NK-92 (cell line): ENCODE measurements around the gene SLC16A6.
A peak's percentile ranks its signal among the peaks of the same experiment; 100 is the strongest.
"Not testable (repeated sequence)": the region's sequence is repeated elsewhere in the genome, so short reads cannot be mapped to it uniquely, and the experiment has no call there.

Experiments used
- DNase-seq: peaks from one replicate; lab custom pipeline; 2025; ENCODE audit not compliant: unreplicated experiment; lab: John Stamatoyannopoulos, UW

The SLC16A6 gene

DNA sequence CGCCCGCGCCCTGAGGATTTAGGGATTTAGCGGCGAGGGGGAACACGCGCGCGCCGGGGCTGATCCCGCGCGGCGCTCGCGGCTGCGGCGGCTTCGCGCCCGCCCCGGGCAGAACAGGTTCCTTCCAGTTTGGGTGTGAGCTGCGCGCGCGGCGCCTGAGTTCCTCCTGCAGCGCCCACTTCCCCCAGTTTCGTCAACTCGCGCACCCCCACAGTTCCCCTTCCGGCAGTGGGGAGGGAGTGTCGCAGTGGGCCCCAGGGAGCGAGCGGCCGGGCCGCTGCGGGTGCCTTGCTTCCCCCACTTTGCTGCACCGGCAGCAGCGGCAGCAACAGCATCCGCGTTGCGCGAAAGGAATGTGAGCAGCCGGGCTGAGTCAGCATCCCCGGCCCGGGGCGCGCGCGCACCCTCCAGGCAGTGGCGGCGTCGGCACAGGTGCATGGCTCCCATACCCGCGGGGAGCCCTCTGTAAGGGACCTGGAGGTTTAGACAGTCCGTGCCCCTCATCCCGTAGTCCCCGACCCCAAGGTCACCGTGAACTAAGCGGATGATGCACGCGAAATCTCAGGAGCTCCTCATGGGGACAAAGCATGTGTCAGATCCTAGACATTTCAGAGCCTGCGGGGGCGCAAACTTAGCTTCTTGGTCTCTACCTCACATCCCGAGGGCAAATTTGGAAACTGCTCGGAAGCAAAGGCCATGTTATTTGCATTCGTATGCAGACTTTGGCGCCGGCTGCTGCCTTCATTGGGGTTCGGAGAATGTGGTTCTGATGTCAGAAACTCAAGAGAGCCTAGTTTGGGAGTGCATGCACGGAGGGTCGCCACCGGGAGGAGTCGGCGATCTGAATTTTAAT lies 1.1 kb upstream of the SLC16A6 start:
- peak; percentile 84 for DNase-seq

DNA sequence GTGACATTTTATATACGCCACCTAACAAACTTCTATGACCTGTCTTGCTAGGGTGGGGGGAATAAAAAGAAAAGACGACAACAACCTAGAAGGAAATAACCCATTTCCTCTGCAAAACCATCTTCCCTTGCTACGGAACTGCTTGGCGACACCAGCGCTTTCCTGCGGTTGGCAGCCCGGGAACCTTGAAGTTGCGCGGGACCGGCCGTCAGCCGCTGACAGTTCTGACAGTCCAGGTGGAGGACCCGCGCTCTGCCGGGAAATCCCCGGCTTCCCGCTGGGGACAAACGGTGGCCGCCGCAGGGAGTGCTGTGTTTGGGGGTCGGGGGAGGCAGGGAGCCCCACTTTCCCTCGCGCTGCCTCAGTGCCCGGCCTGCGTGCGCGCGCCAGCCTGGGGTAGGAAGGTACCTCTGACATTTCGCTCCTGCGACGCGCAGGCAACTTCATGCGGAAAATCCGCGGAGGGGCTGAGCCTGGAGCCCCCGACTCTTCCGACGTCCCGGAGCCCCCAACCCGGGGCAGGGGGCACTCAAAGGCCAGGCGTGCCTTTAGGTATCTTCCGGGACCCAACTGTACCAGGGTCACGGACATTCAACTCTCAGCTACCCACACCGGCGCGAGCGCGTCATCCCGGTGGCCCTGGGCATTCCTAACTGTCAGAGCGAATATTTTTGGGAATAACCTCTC lies 516 bp downstream of the SLC16A6 start:
- no peak for DNase-seq

DNA sequence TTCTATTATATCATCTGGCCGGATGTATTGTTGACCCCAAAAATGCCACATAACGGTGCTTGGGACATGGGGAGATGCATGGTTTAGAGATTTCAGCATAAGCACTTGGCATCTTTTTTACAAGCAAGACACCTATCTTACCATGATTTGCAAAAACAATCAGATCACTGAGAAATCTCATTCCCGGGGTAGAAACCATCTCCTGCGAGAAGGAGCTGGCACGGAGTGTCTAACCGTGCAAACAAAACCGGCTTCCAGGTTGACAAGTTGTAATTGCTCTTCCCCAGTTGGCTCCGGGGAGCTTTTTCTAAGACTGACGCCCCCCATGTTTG lies 1.0 kb downstream of the SLC16A6 start:
- no peak for DNase-seq

DNA sequence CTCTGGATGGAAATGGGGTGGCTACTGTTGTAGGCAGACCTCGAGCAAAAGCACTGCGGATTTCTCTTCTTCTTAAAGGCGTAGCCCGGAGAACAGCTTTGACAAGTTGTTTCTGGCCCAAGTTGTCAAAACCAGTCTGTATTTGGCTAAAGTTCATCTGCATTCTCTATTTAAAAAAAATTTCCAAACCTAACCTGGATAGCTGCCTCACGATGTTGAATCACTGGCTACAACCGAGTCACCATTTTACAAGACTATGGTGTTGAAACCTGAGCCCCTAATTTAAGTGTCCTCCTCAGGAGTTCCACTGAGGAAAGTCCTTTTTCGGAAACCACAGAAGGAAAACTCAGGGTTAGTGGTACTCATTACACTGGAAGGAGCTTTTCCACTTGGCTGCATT lies 1.5 kb downstream of the SLC16A6 start:
- no peak for DNase-seq

DNA sequence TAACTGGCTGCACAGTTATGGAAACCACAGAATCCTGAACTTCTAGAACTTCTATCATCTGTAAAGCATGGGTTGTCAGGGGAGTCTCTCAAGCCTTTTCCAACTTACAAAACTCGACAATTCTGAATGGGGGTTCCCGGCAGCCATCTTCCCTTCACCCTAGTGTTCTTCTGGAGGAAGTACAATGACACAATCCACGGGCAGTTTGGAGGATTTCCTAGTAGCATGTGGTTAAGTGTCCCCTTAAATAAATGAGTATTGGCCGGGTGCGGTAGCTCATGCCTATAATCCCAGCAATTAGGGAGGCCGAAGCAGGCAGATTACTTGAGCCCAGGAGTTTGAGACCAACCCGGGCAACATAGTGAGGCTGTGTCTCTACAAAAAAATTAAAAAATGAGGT lies 2.1 kb downstream of the SLC16A6 start:
- DNase-seq, result no peak

DNA sequence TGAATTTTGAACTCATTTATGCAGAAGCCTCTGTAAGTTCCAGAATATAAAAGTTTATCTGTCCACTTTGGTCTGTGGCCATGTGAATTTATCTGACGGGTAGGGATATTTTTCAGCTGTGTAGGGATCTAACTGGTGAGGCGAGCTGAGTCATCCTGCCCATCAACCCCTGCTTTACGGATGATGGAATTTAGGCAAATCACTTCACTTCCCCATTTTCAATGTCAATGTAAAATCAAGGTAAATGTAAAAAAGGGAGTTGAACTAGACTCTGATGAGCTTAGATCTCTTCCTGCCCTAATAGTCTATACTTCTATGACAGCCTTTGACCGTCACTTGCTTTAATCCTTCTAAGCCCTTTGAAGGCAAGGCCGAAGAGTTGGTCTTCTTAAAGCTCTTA lies 2.6 kb downstream of the SLC16A6 start:
- no peak for DNase-seq

DNA sequence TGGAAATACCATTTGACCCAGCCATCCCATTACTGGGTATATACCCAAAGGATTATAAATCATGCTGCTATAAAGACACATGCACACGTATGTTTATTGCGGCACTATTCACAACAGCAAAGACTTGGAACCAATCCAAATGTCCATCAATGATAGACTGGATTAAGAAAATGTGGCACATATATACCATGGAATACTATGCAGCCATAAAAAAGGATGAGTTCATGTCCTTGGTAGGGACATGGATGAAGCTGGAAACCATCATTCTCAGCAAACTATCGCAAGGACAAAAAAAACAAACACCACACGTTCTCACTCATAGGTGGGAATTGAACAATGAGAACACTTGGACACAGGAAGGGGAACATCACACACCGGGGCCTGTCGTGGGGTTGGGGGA lies 9.0 kb downstream of the SLC16A6 start:
- not testable (repeated sequence) for DNase-seq

DNA sequence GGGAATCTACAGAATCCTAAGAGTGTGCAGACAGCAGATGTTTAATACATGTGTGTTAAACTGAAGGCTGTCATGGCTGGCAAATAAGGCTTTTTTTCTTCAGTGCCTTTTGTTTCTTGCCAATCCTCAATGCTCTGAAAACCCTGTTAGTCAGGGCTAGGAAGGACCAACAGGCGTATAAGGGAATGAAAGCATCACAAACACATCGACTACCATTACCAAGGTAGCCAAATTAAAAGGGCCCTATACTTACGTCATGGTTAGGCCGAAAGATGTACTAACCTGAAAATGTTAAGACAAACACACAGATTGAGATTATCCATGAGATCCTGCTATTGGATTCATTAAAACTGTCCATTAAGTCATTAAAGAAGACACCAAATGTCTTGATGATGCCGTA lies 13.1 kb downstream of the SLC16A6 start:
- DNase-seq, result no peak

DNA sequence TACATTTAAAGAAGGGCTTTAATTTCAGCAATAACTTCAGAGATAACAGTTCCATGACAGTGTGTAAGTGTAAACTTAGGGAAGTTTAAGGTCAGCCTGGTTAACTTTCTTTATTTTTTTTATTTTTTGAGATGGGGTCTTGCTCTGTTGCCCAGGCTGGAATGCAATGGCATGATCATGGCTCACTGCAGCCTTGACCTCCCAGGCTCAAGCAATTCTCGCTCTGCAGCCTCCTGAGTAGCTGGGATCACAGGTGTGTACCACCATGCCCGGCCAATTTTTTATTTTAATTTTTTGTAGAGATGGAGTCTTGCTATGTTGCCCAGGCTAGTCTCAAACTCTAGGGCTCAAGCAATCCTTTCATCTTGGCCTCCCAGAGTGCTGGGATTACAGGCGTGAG lies 14.6 kb downstream of the SLC16A6 start:
- DNase-seq, result not testable (repeated sequence)

DNA sequence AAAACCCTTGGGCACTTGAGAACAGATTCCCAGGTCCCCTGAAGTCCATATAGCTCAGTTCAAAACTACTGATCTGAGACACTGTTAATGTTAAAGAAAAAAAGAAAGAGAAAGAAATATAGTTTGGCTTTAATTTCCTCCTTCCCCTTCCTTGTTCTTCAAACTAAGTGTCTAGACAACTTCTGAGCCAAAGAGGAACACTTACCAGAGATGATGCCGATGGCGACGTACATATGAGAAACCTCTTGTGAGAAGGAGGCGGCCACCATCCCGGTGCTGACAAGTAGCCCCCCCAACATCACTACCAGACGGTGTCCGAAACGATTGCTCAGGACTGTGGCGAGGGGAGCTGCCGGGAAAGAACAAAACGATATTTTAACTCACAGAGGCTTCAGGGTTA lies 17.2 kb downstream of the SLC16A6 start:
- no peak for DNase-seq

DNA sequence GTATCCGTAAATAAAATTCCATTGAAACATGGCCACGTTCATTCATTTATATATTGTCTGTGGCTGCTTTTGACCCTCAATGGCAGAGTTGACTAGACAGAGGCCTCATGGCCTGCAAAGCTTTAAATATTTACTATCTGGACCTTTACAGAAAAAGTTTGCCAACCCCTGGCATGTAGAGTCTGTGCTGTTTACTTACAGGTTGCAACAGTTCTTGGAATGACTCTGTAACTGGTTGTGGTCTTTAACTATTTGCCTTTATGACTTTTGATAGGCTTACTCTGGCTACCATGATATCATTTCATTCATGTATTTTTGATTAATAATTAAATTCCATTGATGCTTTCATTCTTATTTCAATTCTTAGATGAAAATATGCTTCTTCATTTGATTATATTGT lies 25.1 kb downstream of the SLC16A6 start:
- DNase-seq, result not testable (repeated sequence)

DNA sequence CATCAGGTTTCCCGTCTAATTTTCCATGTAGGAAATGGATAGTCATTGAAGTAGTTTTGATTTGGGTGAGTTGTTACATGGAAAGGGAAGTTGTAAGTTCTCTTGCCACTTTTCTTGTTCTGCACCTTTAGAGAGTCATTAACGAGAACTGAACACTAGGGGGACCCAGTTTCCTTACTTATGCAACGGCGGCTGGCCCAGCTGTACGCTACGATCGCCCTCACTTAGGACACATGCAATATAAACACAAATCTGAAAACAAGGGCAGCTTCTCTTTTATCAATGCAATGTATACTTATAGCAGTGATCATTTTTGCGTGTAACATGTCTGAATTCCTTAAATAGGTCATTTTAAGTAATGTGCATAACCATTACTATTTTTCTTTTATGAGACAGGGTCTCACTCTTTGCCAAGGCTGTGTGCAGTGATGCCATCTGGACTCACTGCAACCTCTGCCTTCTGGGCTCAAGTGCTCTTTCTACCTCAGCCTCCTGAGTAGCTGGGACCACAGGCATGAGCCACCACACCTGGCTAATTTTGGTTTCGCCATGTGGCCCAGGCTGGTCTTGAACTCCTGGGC lies 27.7 kb downstream of the SLC16A6 start:
- not testable (repeated sequence) for DNase-seq

DNA sequence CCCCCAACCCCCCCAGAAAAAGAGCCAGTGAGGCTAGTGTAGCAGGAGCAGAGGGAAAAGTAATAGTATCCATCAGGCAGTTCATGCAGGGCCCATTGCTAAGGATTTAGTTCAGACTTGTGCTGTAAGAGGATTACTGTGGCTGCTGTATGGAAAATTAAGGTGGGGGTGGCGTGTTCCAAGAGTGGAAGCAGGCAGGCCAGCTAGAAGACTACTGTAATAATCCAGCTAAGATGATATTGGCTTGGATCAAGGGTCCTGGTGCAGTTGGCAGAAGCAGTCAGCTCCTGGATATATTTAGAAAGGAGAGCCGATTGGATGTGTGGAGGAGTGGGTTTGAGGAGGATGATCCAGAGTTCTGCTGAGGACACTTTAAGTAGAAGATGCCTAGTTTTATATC lies 28.5 kb downstream of the SLC16A6 start:
- DNase-seq, result not testable (repeated sequence)

DNA sequence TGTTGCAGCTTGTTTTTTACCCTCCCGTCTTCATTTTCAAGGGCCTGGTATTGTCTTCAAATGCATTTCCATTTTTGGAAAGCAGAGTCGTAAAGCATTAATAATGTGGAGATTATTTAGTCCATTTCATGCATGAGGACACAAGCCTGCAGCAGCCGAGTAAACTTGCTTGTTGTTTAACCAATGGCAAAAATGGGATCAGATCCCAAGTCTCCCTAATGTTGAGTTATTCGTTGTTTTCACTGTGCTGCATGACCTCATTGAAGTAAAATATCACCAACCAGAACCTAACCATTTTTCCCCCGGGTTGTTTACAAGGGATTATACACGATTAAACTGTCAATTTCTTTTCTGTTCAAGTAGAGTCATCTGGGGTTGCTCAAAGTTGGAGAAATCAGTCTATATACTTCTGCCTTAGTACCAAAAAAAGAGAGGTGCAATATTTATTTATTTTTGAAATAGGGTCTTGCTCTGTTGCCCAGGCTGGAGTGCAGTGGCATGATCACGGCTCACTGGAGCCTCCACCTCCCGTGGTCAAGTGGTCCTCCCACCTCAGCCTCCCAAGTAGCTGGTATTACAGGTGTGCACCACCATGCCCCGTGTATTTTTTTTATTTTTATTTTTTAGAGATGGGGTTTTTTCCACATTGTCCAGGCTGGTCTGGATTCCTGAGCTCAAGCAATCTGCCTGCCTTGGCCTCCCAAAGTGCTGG lies 30.7 kb downstream of the SLC16A6 start:
- no peak for DNase-seq

DNA sequence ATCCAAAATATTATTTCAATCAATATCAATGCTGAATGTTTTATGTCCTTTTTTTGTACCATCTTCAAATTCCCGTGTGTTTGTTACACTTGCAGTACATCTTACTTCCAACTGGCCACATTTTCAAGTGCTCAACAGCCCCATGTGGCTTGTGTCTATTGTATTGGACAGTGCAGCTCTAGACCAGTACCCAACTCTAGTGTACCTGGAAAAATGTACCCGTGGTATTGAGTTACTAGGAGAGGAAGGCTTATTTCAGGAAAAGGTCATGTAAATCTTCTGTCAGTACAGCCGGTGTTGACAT lies 31.3 kb downstream of the SLC16A6 start:
- DNase-seq, result not testable (repeated sequence)

DNA sequence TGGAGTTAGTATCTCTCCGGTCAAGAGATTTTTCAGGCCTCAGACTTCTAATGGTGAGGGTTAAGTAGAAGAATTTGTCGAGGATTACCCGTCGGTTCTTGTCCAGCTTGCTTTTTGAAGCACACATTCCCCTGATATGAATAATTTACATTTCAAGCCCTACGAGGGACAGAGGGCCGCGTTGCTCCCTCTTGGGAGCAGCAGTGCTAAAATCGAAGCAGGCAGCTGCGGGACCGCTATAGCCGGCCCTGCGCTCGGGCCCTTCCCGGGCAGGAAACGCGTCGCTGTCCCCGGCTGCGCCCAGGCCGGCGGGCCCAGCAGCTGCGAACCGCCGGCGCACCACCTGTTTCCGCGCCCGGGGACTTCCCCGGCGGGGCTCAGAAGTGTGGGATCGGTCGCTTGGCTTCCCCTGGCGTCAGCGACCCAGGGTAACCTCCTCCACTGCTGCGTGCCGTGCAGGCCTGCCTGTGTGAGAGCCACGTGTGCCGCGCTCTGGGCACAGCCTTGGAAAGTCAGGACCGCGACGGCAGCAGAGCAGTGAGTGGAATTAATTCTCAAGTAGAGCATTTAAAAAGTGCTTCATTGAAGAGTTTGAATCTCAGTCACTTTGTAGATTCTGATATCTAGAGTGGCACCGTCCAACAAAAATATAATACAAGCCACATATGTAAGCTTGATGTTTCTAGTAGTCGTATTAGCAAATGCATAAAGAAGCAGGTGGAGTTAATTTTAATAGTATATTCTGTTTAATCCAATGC lies 31.9 kb downstream of the SLC16A6 start:
- not testable (repeated sequence) for DNase-seq

DNA sequence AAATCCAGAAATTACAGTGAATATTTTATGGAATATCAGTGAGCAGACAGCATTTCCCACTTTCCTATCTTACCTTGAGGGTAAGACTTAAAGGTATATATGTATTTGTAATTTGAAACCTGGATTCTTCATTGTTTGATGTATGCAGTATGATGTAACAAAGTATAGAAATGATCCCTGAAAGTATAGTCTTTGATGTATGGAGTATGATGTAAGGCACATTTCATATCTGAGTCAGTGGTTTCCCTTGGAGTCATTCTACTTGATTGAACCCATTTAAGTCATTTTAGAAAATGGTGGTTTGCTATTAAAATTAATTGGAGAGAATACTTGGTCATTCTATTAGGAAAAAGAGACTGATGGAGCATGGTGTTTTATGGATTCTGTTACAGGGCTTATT lies 33.0 kb downstream of the SLC16A6 start:
- DNase-seq, result no peak

DNA sequence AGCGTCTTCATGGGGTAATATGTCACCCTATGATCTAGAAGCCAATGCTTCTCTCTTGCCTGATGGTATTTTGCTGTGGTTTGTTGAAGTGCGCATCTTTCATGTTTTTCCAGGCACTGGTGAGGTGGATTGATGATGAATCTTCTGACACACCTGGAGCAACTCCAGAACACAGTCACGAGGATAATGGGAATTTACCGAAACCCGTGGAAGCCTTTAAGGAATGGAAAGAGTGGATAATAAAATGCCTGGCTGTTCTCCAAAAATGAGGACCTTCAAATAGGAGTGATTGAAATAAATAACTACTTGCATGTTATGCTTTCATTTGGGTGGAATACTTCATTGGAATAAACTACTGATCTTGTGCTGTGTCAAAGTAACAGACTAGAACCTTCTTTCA lies 34.2 kb downstream of the SLC16A6 start:
- DNase-seq, result not testable (repeated sequence)

DNA sequence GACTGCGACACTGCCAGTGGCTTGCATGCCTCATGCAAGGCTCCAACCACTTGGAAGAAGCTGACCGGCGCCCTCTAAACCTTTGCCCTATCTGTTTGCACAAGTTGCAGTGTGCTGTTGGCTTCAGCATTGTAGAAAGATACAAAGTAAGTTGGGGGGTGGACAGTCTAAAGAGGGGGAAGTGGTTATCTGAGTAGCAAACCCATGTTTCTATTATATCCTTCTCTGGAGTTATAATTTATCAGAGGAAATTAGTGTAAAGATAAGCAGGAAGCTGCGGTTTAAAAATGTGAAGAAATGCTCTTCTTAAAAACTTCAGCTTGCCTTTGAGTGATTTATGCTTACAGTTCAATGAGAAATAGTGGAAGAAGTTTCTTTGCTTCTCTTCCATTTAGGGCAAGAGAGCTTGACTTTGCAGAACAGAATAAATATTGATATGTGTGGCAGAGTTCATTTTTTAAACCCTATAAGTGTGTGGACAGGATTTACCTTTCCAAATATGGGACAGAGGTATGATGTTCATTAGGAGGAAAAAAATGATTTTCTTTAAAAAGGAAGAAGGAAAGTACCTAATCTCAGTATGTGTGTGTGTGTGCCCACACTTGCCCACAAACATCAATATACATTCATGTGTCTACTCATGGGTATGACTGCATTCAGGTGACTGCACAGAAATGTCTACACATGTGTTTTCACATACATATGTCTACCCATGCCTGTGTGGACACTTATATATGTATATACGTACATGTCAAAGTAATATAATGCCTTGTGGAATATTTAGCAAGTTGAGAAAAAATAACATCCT lies 35.0 kb downstream of the SLC16A6 start:
- DNase-seq, result no peak

DNA sequence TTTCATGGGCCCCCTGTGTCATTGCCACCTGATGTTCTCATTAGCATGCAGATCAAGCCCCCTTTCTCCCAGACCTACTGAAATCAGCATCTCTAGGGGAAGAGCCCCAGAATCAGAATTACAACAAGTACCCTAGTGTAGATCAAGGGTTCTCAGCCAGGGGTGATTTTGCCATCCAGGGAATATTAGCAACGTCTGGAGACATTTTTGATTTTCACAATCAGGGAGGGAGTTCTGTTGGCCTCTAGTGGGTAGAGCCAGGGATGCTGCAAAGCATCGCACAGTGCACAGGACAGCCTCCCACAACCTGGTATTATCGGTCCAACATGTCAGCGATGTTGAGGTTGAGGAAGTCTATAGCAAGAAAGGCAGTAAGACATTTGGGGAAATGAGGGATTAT lies 35.8 kb downstream of the SLC16A6 start:
- no peak for DNase-seq
